Vagina (tissue), 2 donors: Measurements from ENCODE around the gene WDR19.

ENCODE experiments used
- POLR2A ChIP-seq, 2 donors: fragments of 450-650 bp; IDR thresholded peaks; one replicate each; pipeline ENCODE4 v1.6.1; 2017; ENCODE audit warnings: antibody characterized with exemption in 2 of 2, mild to moderate bottlenecking in 2 of 2, moderate library complexity in 2 of 2
- TF ChIP-seq, protein P1 (sequence below), 3 experiments: fragments of 450-650 bp in 2 of 3; fragments of 200-600 bp in 1 of 3; sonication (generic) in 1 of 3; IDR thresholded peaks; one replicate each; pipeline ENCODE4 v1.5.1; 2017 to 2019; ENCODE audit warnings: antibody characterized with exemption in 3 of 3, mild to moderate bottlenecking in 2 of 3, moderate library complexity in 2 of 3

GRCh38 chr4:39263895-39264294 lies 81.6 kb downstream of the WDR19 start:
- TF ChIP-seq, protein P1, sequence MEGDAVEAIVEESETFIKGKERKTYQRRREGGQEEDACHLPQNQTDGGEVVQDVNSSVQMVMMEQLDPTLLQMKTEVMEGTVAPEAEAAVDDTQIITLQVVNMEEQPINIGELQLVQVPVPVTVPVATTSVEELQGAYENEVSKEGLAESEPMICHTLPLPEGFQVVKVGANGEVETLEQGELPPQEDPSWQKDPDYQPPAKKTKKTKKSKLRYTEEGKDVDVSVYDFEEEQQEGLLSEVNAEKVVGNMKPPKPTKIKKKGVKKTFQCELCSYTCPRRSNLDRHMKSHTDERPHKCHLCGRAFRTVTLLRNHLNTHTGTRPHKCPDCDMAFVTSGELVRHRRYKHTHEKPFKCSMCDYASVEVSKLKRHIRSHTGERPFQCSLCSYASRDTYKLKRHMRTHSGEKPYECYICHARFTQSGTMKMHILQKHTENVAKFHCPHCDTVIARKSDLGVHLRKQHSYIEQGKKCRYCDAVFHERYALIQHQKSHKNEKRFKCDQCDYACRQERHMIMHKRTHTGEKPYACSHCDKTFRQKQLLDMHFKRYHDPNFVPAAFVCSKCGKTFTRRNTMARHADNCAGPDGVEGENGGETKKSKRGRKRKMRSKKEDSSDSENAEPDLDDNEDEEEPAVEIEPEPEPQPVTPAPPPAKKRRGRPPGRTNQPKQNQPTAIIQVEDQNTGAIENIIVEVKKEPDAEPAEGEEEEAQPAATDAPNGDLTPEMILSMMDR (IDR thresholded peaks at IDR 0.05): no peak
- no peak for TF ChIP-seq POLR2A (IDR thresholded peaks at IDR 0.05)
